ENCODE results near the gene HADHA. TPM values are rescaled to one million over a fixed set of nuclear protein-coding genes. Genes with fewer than 3 reads are reported as not detected.

Gene HADHA
- total RNA-seq, 1 experiment from 2014 or later, result 118 TPM

GRCh38 chr2:26290001-26290400 lies 45.6 kb upstream of the HADHA start:
- Mint-ChIP-seq H3K27me3 (ENCODE audit: low read depth) (no peaks in the 10 kb centered on the region), H3K9me3 (peaks cover under 1% of the 10 kb centered on the region; the same call in 1 of the 2 replicates), H3K4me3 (no peak overlapping the region), H3K36me3 (peaks cover 16% of the 10 kb centered on the region), H3K27ac (no peak overlapping the region), H3K4me1 (peaks cover 7% of the 10 kb centered on the region)
- TF ChIP-seq NR3C1 (CRISPR knock-in tag; conservative IDR thresholded peaks at IDR 0.05; ENCODE audit: low read depth), result no peak
- no peak for TF ChIP-seq GABPB1 (CRISPR knock-in tag; IDR thresholded peaks at IDR 0.05)
- no peak for TF ChIP-seq ZNF423 (CRISPR knock-in tag; IDR thresholded peaks at IDR 0.05)
- ChIA-PET POLR2A (no interaction called here), CTCF (no interaction called here)
- DNase-seq (ENCODE audit: low spot score) (no peak), ATAC-seq (no peak)

- no peak for ATAC-seq
- POLR2A ChIA-PET, result no interaction called here
- DNase-seq (ENCODE audit: low spot score), result no peak
- TF ChIP-seq ZNF396 (CRISPR knock-in tag; IDR thresholded peaks at IDR 0.05; ENCODE audit: borderline replicate concordance) (no peak), GABPB1 (CRISPR knock-in tag; IDR thresholded peaks at IDR 0.05) (no peak), PRRX2 (CRISPR knock-in tag; IDR thresholded peaks at IDR 0.05) (no peak), FOXP1 (CRISPR knock-in tag; IDR thresholded peaks at IDR 0.05; ENCODE audit: borderline replicate concordance) (no peak), NR2C2 (CRISPR knock-in tag; IDR thresholded peaks at IDR 0.05) (no peak), SMAD3 (CRISPR knock-in tag; IDR thresholded peaks at IDR 0.05; ENCODE audit: borderline replicate concordance) (no peak), PREB (CRISPR knock-in tag; IDR thresholded peaks at IDR 0.05; ENCODE audit: borderline replicate concordance) (no peak), ELF4 (CRISPR knock-in tag; IDR thresholded peaks at IDR 0.05; ENCODE audit: low read depth) (no peak), E2F4 (CRISPR knock-in tag; IDR thresholded peaks at IDR 0.05; ENCODE audit: borderline replicate concordance, low read depth) (no peak), NFYB (CRISPR knock-in tag; conservative IDR thresholded peaks at IDR 0.05; ENCODE audit: low read depth) (no peak), ZNF532 (CRISPR knock-in tag; IDR thresholded peaks at IDR 0.05; ENCODE audit: borderline replicate concordance) (no peak), ZNF317 (CRISPR knock-in tag; IDR thresholded peaks at IDR 0.05; ENCODE audit: borderline replicate concordance, low read depth) (no peak)
- no peak overlapping the region for H3K27ac Mint-ChIP-seq
- H3K27me3 Mint-ChIP-seq (ENCODE audit: low read depth), result no peaks in the 10 kb centered on the region
- H3K36me3 Mint-ChIP-seq, result peaks cover 42% of the 10 kb centered on the region
- CTCF ChIA-PET, result no interaction called here
- H3K4me3 Mint-ChIP-seq, result no peak overlapping the region
- H3K4me1 Mint-ChIP-seq, result no peaks in the 10 kb centered on the region
- no peaks in the 10 kb centered on the region for H3K9me3 Mint-ChIP-seq
Observed at GRCh38 chr2:26285931-26286330, 41.5 kb upstream of the HADHA start.

GRCh38 chr2:26284132-26284531 lies 39.7 kb upstream of the HADHA start:
- H3K4me3 Mint-ChIP-seq, result no peak overlapping the region
- no peaks in the 10 kb centered on the region for H3K27me3 Mint-ChIP-seq (ENCODE audit: low read depth)
- ChIA-PET POLR2A (no interaction called here), CTCF (interaction anchor here (0.7 kb wide), 1 partner anchor 237 kb away, joined by 4 read pairs; no protein-coding TSS in a partner anchor)
- H3K4me1 Mint-ChIP-seq, result no peaks in the 10 kb centered on the region
- no peak for ATAC-seq
- H3K36me3 Mint-ChIP-seq, result peaks cover 55% of the 10 kb centered on the region
- H3K9me3 Mint-ChIP-seq, result no peaks in the 10 kb centered on the region
- no peak for DNase-seq (ENCODE audit: low spot score)
- no peak overlapping the region for H3K27ac Mint-ChIP-seq
- TF ChIP-seq NFE2L1 (CRISPR knock-in tag; IDR thresholded peaks at IDR 0.05) (no peak), TEAD1 (CRISPR knock-in tag; IDR thresholded peaks at IDR 0.05) (no peak), IRF2 (CRISPR knock-in tag; IDR thresholded peaks at IDR 0.05; ENCODE audit: borderline replicate concordance, low read depth) (no peak), KAT7 (CRISPR knock-in tag; IDR thresholded peaks at IDR 0.05; ENCODE audit: borderline replicate concordance) (no peak), RELA (CRISPR knock-in tag; IDR thresholded peaks at IDR 0.05; ENCODE audit: borderline replicate concordance) (no peak), SMAD3 (CRISPR knock-in tag; IDR thresholded peaks at IDR 0.05; ENCODE audit: borderline replicate concordance) (no peak), E2F4 (CRISPR knock-in tag; IDR thresholded peaks at IDR 0.05; ENCODE audit: borderline replicate concordance, low read depth) (no peak), ZBTB43 (CRISPR knock-in tag; IDR thresholded peaks at IDR 0.05) (no peak), RORB (CRISPR knock-in tag; IDR thresholded peaks at IDR 0.05) (no peak), ATF6 (CRISPR knock-in tag; IDR thresholded peaks at IDR 0.05) (no peak)
